HG03159 (cell line): ENCODE data around the gene INO80E.

Experiments used
- ATAC-seq: cut with Tn5 transposase; IDR thresholded peaks from one replicate; pipeline ENCODE4 v1.9.1; 2021; ENCODE audit warnings: mild to moderate bottlenecking, moderate library complexity; ENCODE audit not compliant: unreplicated experiment

Gene INO80E

GRCh38 chr16:29991571-29991904, 4.5 kb upstream of the INO80E start:
- ATAC-seq, result no peak

GRCh38 chr16:29992344-29992967, 3.6 kb upstream of the INO80E start:
- ATAC-seq, result no peak

GRCh38 chr16:29993191-29993902, 2.7 kb upstream of the INO80E start:
- ATAC-seq, result no peak

GRCh38 chr16:29993903-29994599, 2.0 kb upstream of the INO80E start:
- ATAC-seq, result no peak

GRCh38 chr16:29994600-29995323, 1.3 kb upstream of the INO80E start:
- ATAC-seq, result peak; percentile 37

GRCh38 chr16:29995324-29995910, 624 bp upstream of the INO80E start, which contains the start of gene HIRIP3:
Gene HIRIP3, minus strand, starts transcription at chr16:29995617. Its CDS starts 12 bp downstream, at chr16:29995605.
- ATAC-seq, result peak; percentile 43

- no peak for ATAC-seq
Observed at GRCh38 chr16:29996766-29997250, 767 bp downstream of the INO80E start.

GRCh38 chr16:29999605-30000004, 3.6 kb downstream of the INO80E start:
- no peak for ATAC-seq

GRCh38 chr16:30000735-30001631, 4.9 kb downstream of the INO80E start:
- no peak for ATAC-seq

GRCh38 chr16:30002614-30003346, 6.7 kb downstream of the INO80E start:
- ATAC-seq, result no peak

GRCh38 chr16:30003670-30004423, 7.8 kb downstream of the INO80E start:
- ATAC-seq, result no peak

GRCh38 chr16:30004424-30004776, 8.4 kb downstream of the INO80E start:
- ATAC-seq, result no peak

GRCh38 chr16:30004811-30005242, 8.8 kb downstream of the INO80E start:
- no peak for ATAC-seq

- no peak for ATAC-seq
Observed at GRCh38 chr16:30005341-30006094, 9.5 kb downstream of the INO80E start.

GRCh38 chr16:30006095-30006473, 10.0 kb downstream of the INO80E start:
- ATAC-seq, result no peak

- ATAC-seq, result no peak
Observed at GRCh38 chr16:30006659-30007377, 10.8 kb downstream of the INO80E start.

- ATAC-seq, result no peak
Observed at GRCh38 chr16:30007378-30007895, 11.4 kb downstream of the INO80E start.
